HEK293T (cell line): ENCODE data around the gene TANC1.

Experiments used
- CTCF ChIA-PET: fragments of 350-600 bp; formaldehyde crosslinking; extraction: SDS; loops from one replicate; lab custom pipeline; 2021; ENCODE audit warnings: antibody characterized with exemption, inconsistent platforms; lab: Yijun Ruan, JAX
- POLR2A ChIA-PET: fragments of 350-600 bp; formaldehyde crosslinking; extraction: SDS; loops from one replicate; lab custom pipeline; 2020; ENCODE audit warnings: antibody characterized with exemption, inconsistent platforms; lab: Yijun Ruan, JAX
- DNase-seq: peaks from one replicate; pipeline ENCODE4 v3.0.0; 2012; ENCODE audit warnings: mixed read lengths; ENCODE audit errors: extremely low spot score
- ARNT ChIP-seq: fragments of 450-650 bp; IDR thresholded peaks from 2 replicates; pipeline ENCODE4 v1.6.1; 2017; ENCODE audit warnings: mild to moderate bottlenecking
- BHLHE40 ChIP-seq: fragments of 450-650 bp; IDR thresholded peaks from 2 replicates; pipeline ENCODE4 v1.6.1; 2016; ENCODE audit warnings: mild to moderate bottlenecking, moderate library complexity, borderline replicate concordance
- CTBP1 ChIP-seq: fragments of 450-650 bp; IDR thresholded peaks from 2 replicates; pipeline ENCODE4 v1.6.1; 2016; ENCODE audit warnings: borderline replicate concordance
- ELF4 ChIP-seq: fragments of 450-650 bp; IDR thresholded peaks from 2 replicates; pipeline ENCODE4 v1.6.1; 2017; ENCODE audit warnings: antibody characterized with exemption
- FOXA1 ChIP-seq: fragments of 450-650 bp; IDR thresholded peaks from 2 replicates; pipeline ENCODE4 v1.6.1; 2016; ENCODE audit warnings: mild to moderate bottlenecking
- FOXK2 ChIP-seq: fragments of 450-650 bp; IDR thresholded peaks from 2 replicates; pipeline ENCODE4 v1.6.1; 2016; ENCODE audit warnings: mild to moderate bottlenecking
- FOXM1 ChIP-seq: fragments of 450-650 bp; IDR thresholded peaks from 2 replicates; pipeline ENCODE4 v1.6.1; 2017; ENCODE audit warnings: mild to moderate bottlenecking, borderline replicate concordance
- HDGF ChIP-seq: fragments of 450-650 bp; IDR thresholded peaks from 2 replicates; pipeline ENCODE4 v1.6.1; 2017; ENCODE audit warnings: antibody characterized with exemption, borderline replicate concordance
- L3MBTL2 ChIP-seq: fragments of 450-650 bp; conservative IDR thresholded peaks from 2 replicates; pipeline ENCODE4 v1.6.1; 2016; ENCODE audit warnings: mild to moderate bottlenecking
- LEF1 ChIP-seq: fragments of 450-650 bp; IDR thresholded peaks from 2 replicates; pipeline ENCODE4 v1.6.1; 2017; ENCODE audit warnings: mild to moderate bottlenecking, borderline replicate concordance
- NFRKB ChIP-seq: fragments of 450-650 bp; IDR thresholded peaks from 2 replicates; pipeline ENCODE4 v1.6.1; 2016; ENCODE audit warnings: mild to moderate bottlenecking, moderate library complexity
- SP1 ChIP-seq: fragments of 450-650 bp; IDR thresholded peaks from 2 replicates; pipeline ENCODE4 v1.6.1; 2017
- SUZ12 ChIP-seq: fragments of 450-650 bp; IDR thresholded peaks from 2 replicates; pipeline ENCODE4 v1.6.1; 2016; ENCODE audit warnings: mild to moderate bottlenecking
- TARDBP ChIP-seq: fragments of 450-650 bp; IDR thresholded peaks from 2 replicates; pipeline ENCODE4 v1.6.1; 2016
- ZNF384 ChIP-seq: fragments of 450-650 bp; IDR thresholded peaks from 2 replicates; pipeline ENCODE4 v1.6.1; 2016
- TF ChIP-seq, protein P1 (sequence below): fragments of 450-650 bp; IDR thresholded peaks from 2 replicates; pipeline ENCODE4 v1.6.1; 2016

TANC1 gene

DNA sequence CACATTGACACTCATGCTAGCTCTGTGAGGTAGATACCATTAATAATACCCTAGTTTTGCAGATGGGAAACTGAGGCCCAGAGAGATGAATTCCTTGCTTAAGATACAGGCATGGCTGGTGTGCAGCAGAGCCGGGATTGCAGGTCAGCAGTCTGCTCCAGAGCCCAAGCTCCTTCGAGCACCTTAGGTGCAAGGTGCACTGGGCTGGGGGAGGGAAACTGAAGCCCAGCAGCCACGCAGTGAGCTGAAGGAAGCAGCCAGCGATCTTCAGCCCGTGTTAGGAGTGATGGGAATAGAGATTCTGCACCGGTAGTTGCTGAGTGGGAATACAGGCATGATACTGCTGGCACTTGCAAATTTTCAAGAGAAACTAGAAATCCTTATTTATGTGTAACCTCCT lies 50.6 kb downstream of the TANC1 start:
- CTCF ChIA-PET = interaction anchor here (0.8 kb wide), 1 partner anchor 22 kb away, joined by 4 read pairs; no protein-coding TSS in a partner anchor

DNA sequence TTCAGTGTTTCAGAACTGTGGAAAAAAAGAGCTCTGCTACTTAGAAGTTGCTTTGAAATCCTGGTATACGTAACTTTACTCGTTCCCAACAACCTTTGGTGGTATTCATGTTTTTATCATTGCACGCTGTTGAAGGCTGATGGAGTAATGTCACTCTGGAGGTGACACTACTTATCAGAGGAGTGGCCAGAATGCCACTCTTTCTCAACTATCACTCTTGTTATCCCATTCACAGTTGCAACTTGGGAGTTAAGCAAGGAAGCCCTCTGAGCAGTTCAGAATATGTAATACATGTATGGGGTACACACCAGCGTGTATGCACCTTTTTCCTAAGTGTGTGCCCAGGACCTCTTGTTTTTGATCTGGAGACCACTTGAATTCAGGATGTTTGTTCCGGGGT lies 53.6 kb downstream of the TANC1 start:
- POLR2A ChIA-PET = no interaction called here
- DNase-seq = no peak
- CTCF ChIA-PET = no interaction called here
- TF ChIP-seq ZNF384 (no peak), FOXM1 (no peak), ELF4 (no peak), FOXK2 (no peak), LEF1 (no peak), TARDBP (no peak), CTBP1 (no peak)

More for the DNA sequence above, 50.6 kb downstream of the TANC1 start:
- POLR2A ChIA-PET = no interaction called here
- no peak for DNase-seq
- TF ChIP-seq FOXK2 (no peak), BHLHE40 (no peak), SUZ12 (no peak), NFRKB (no peak), HDGF (no peak), FOXA1 (no peak), TARDBP (no peak), LEF1 (no peak), ARNT (no peak), CTBP1 (no peak), FOXM1 (no peak), SP1 (no peak), ELF4 (no peak), ZNF384 (no peak), L3MBTL2 (no peak)
- TF ChIP-seq, protein P1, sequence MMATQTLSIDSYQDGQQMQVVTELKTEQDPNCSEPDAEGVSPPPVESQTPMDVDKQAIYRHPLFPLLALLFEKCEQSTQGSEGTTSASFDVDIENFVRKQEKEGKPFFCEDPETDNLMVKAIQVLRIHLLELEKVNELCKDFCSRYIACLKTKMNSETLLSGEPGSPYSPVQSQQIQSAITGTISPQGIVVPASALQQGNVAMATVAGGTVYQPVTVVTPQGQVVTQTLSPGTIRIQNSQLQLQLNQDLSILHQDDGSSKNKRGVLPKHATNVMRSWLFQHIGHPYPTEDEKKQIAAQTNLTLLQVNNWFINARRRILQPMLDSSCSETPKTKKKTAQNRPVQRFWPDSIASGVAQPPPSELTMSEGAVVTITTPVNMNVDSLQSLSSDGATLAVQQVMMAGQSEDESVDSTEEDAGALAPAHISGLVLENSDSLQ = no peak

DNA sequence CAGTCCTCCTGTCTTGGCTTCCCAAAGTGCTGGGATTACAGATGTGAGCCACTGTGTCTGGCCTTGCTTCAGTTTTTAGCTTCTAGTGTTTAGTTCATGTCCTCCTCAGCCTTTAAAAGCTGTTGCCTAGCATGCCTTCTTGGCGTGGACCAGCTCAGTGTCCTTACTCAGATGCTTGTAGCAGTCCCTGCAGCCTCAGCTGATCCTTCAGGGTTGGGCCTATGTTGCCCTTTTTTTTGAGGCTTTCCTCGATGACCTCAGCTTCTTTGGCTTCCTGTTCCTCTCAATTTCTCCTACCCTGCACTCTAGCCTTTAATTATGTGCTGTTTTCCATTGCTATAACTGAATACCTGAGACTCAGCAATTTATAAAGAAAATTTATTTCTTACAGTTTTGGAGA lies 57.7 kb downstream of the TANC1 start:
- CTCF ChIA-PET = interaction anchor here (0.7 kb wide), 1 partner anchor 25 kb away, joined by 3 read pairs; no protein-coding TSS in a partner anchor
- DNase-seq = no peak
- POLR2A ChIA-PET = no interaction called here
- TF ChIP-seq LEF1 (no peak), NFRKB (no peak), SP1 (no peak), ELF4 (no peak), CTBP1 (no peak), SUZ12 (no peak), L3MBTL2 (no peak)

DNA sequence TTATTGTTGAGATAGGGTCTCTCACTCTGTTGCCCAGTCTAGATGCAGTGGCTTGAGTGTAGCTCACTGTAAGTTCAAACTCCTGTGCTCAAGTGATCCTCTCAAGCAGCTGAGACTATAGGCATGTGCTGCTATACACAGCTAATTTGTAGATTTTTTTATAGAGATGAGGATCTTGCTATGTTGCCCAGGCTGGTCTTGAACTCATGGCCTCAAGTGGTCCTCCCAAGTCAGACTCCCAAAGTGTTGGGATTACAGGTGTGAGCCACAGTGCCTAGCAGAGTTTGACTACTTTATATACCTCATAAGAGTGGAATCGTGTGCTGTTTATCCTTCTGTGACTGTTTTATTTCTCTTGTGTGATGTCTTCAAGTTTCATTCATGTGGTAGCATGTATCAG lies 60.3 kb downstream of the TANC1 start:
- DNase-seq = no peak
- TF ChIP-seq ELF4 (no peak), SUZ12 (no peak), CTBP1 (no peak), L3MBTL2 (no peak), BHLHE40 (no peak)
- POLR2A ChIA-PET = interaction anchor here (1.2 kb wide), 1 partner anchor 90 kb away, joined by 3 read pairs; no protein-coding TSS in a partner anchor
- CTCF ChIA-PET = no interaction called here

DNA sequence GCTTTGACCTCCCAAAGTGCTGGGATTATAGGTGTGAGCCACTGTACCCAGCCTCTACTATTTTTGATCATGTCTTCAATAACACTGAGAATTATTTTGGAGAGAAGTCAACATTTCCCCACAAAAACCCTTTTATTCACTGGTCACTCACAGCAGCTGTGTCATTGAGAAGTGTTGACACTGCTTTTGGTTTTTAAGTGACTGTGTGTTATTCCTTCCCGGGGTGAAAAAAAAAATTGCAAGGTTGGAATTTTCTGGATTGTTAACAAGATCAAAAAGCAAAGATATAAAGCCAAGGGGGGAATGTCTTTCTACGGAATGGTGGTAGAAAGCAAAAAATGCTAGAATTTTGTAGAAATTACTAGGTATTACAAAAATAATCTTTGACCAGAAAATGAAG lies 61.5 kb downstream of the TANC1 start:
- POLR2A ChIA-PET = no interaction called here
- CTCF ChIA-PET = interaction anchor here (0.5 to 0.6 kb wide), 2 partner anchors 57 to 81 kb away, joined by 3 read pairs; no protein-coding TSS in a partner anchor

DNA sequence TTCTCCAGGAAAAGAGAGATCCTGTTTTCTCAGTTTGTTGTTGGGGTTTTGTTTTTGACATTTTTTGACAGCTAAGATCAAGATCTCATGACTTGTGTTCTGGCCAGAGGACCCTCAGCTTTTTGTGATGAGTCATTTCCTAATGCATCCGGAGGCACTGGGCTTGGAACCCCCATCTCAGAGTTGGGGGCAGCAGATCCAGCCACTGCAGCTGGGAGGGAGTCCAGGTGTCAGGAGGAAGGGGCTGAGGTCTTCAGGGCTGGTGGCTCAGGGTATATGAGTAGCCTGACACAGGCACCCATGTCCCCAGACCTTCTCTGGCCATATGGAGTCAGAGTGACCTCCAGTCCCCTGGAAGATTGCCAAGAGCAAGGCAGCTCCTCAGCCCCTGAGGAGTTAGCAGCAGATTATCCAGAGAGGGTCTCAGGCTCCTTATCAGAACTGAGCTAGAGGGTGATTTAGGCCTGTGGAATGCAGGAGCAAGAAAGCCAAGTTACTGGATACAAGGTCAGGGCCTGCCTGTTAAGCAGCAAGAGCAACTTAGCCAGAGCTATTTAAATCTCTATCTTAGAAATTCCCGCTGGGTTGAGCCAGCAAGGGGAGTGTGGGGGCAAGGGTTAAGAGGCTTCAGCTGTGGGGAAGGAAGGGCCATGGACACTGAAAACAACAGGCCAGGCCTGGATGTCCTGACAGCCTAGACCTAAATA lies 62.4 kb downstream of the TANC1 start:
- CTCF ChIA-PET = interaction anchor here (0.5 to 1.0 kb wide), 4 partner anchors 40 to 88 kb away, joined by 3 read pairs; no protein-coding TSS in a partner anchor
- POLR2A ChIA-PET = interaction anchor here (0.8 to 1.2 kb wide), 2 partner anchors 33 to 63 kb away, joined by 4 read pairs; partner anchors contain the start of gene TANC1
- peak; percentile 27 for DNase-seq
- TF ChIP-seq ARNT (no peak), CTBP1 (no peak), ELF4 (no peak), BHLHE40 (no peak), NFRKB (no peak), L3MBTL2 (no peak), SUZ12 (no peak), HDGF (no peak), LEF1 (no peak), ZNF384 (no peak), FOXM1 (no peak), TARDBP (no peak), FOXA1 (no peak), SP1 (no peak), FOXK2 (no peak)
- TF ChIP-seq, protein P1 = no peak

More for the DNA sequence above, 61.5 kb downstream of the TANC1 start:
- no peak for TF ChIP-seq SP1
- TF ChIP-seq HDGF = no peak
- no peak for TF ChIP-seq TARDBP
- no peak for TF ChIP-seq FOXA1
- TF ChIP-seq FOXK2 = no peak
- TF ChIP-seq LEF1 = no peak
- TF ChIP-seq, protein P1 = no peak
- no peak for TF ChIP-seq FOXM1
- no peak for TF ChIP-seq ELF4
- TF ChIP-seq BHLHE40 = no peak
- no peak for DNase-seq
